Keratinocyte (primary cell): ENCODE measurements around the gene CHMP3. TPM values are rescaled to one million over a fixed set of nuclear protein-coding genes. Genes with fewer than 3 reads are reported as not detected.

Experiments
- DNase-seq: peaks from one replicate; pipeline ENCODE4 v3.0.0-alpha.2; 2011; ENCODE audit warnings: low read depth, missing footprints, low spot score
- FAIRE-seq: peaks from 2 replicates; lab custom pipeline; 2011; peaks lifted over from hg19 to GRCh38; lab: Jason Lieb, UNC
- H2AFZ ChIP-seq: 2 replicates; pipeline ENCODE4 v1.6.0; 2012; ENCODE audit warnings: low read length, control low read depth, inconsistent platforms; ENCODE audit not compliant: control insufficient read depth
- H3K27ac ChIP-seq: 2 replicates; pipeline ENCODE4 v1.5.1; 2011; ENCODE audit warnings: low read length; ENCODE audit not compliant: control insufficient read depth, insufficient read depth
- H3K27me3 ChIP-seq: 3 replicates; pipeline ENCODE4 v1.6.0; 2011; ENCODE audit warnings: low read length; ENCODE audit not compliant: control insufficient read depth, insufficient read depth; ENCODE audit errors: extremely low read depth
- H3K36me3 ChIP-seq, 2 experiments: 2 replicates in 1 of 2; 3 replicates in 1 of 2; pipeline ENCODE4 v1.5.1; 2011; ENCODE audit warnings: low read length in 2 of 2, mild to moderate bottlenecking in 1 of 2; ENCODE audit not compliant: control insufficient read depth in 2 of 2, insufficient read depth in 2 of 2; ENCODE audit errors: extremely low read depth in 1 of 2
- H3K4me1 ChIP-seq: 3 replicates; pipeline ENCODE4 v1.5.1; 2011; ENCODE audit warnings: low read length; ENCODE audit not compliant: control insufficient read depth, insufficient read depth; ENCODE audit errors: extremely low read depth
- H3K4me2 ChIP-seq: 3 replicates; pipeline ENCODE4 v1.6.0; 2011; ENCODE audit warnings: low read depth, low read length; ENCODE audit not compliant: control insufficient read depth, insufficient read depth; ENCODE audit errors: extremely low read depth
- H3K4me3 ChIP-seq, 3 experiments: fragments of 200-600 bp in 1 of 3; sonication (generic) in 1 of 3; 2 replicates in 2 of 3; 3 replicates in 1 of 3; pipeline ENCODE4 v1.5.1; 2011 to 2016; ENCODE audit warnings: low read length in 3 of 3, mild to moderate bottlenecking in 3 of 3, control low read depth in 2 of 3, inconsistent platforms in 1 of 3, low read depth in 1 of 3, mixed read lengths in 1 of 3, mixed run types in 1 of 3, moderate library complexity in 1 of 3; ENCODE audit not compliant: control insufficient read depth in 2 of 3, insufficient read depth in 2 of 3; ENCODE audit errors: extremely low read depth in 1 of 3
- H3K79me2 ChIP-seq: 2 replicates; pipeline ENCODE4 v1.6.0; 2012; ENCODE audit warnings: low read length; ENCODE audit not compliant: control insufficient read depth, insufficient read depth
- H3K9ac ChIP-seq: 3 replicates; pipeline ENCODE4 v1.6.0; 2011; ENCODE audit warnings: low read length; ENCODE audit not compliant: control insufficient read depth, insufficient read depth; ENCODE audit errors: extremely low read depth
- H3K9me1 ChIP-seq: 3 replicates; pipeline ENCODE4 v1.6.0; 2011; ENCODE audit warnings: low read length; ENCODE audit not compliant: control insufficient read depth, insufficient read depth; ENCODE audit errors: extremely low read depth
- H3K9me3 ChIP-seq: 2 replicates; pipeline ENCODE4 v1.5.1; 2012; ENCODE audit warnings: low read depth, low read length; ENCODE audit not compliant: control insufficient read depth
- H4K20me1 ChIP-seq: 3 replicates; pipeline ENCODE4 v1.6.0; 2011; ENCODE audit warnings: low read length; ENCODE audit not compliant: control insufficient read depth, insufficient read depth; ENCODE audit errors: extremely low read depth
- CTCF ChIP-seq, 3 experiments: IDR thresholded peaks in 1 of 3; conservative IDR thresholded peaks in 1 of 3; optimal IDR thresholded peaks in 1 of 3; 2 replicates in 2 of 3; 3 replicates in 1 of 3; pipeline versions ENCODE3 to v1.5.1; 2011; ENCODE audit warnings: low read length in 3 of 3, mild to moderate bottlenecking in 3 of 3, moderate library complexity in 2 of 3, control low read depth in 1 of 3, inconsistent platforms in 1 of 3; ENCODE audit not compliant: insufficient read depth in 2 of 3; ENCODE audit errors: extremely low read depth in 1 of 3
- EZH2 ChIP-seq: IDR thresholded peaks from one replicate; pipeline ENCODE4 v1.6.1; 2012; ENCODE audit warnings: inconsistent platforms, mild to moderate bottlenecking, low read length, moderate library complexity
- dilution Hi-C: fragments of 300-500 bp; cut with MboI; formaldehyde crosslinking; loops from one replicate; pipeline ENCODE4 v1.7.0; 2020; ENCODE audit warnings: low sequenced_read_pairs; ENCODE audit not compliant: extremely low pct_ligation_motif_present
- polyA plus RNA-seq, 5 experiments: library from polyadenylated mRNA; depleted of rRNA in 3 of 5; stranded (reverse) in 3 of 5; stranded (forward) in 1 of 5; unstranded in 1 of 5; fragments of >200 nt; gene quantifications; 1 replicate in 1 of 5; 2 replicates in 3 of 5; 3 replicates in 1 of 5; pipeline versions ENCODE4 v1.2.1 to v1.2.3, GENCODE V29; 2011 to 2012; ENCODE audit warnings: missing spikeins in 2 of 5, low read depth in 1 of 5, low replicate concordance in 1 of 5

Gene CHMP3
- polyA plus RNA-seq, 1 donor (not counting 4 experiments of a cell fraction or from before 2014, with no cell fraction given): 162 TPM

- dilution Hi-C loops: no loop called here
- H4K20me1 ChIP-seq: no peaks in the 10 kb centered on the region
- H3K4me1 ChIP-seq: no peaks in the 10 kb centered on the region
- no peaks in the 10 kb centered on the region for H3K36me3 ChIP-seq
- H3K9ac ChIP-seq: no peak overlapping the region
- no peaks in the 10 kb centered on the region for H3K9me3 ChIP-seq
- no peak overlapping the region for H3K4me2 ChIP-seq
- no peak overlapping the region for H3K27ac ChIP-seq
- H3K27me3 ChIP-seq: no peaks in the 10 kb centered on the region
- no peak overlapping the region for H2AFZ ChIP-seq
- no peaks in the 10 kb centered on the region for H3K79me2 ChIP-seq
- FAIRE-seq (no peak), DNase-seq (no peak)
- H3K9me1 ChIP-seq: no peaks in the 10 kb centered on the region
- no peak overlapping the region for H3K4me3 ChIP-seq
- TF ChIP-seq EZH2 (no peak), CTCF (optimal IDR thresholded peaks at IDR 0.05 in 1 of 3, IDR thresholded peaks at IDR 0.05 in 1 of 3, conservative IDR thresholded peaks at IDR 0.05 in 1 of 3; ENCODE audit: extremely low read depth in 1 of 3, insufficient read depth in 2 of 3, low read length in 3 of 3) (no peak)
Observed at GRCh38 chr2:86584151-86584913, 21.1 kb upstream of the CHMP3 start.

GRCh38 chr2:86580560-86580959 lies 17.3 kb upstream of the CHMP3 start:
- no peak for TF ChIP-seq EZH2
- no peak for TF ChIP-seq CTCF (optimal IDR thresholded peaks at IDR 0.05 in 1 of 3, IDR thresholded peaks at IDR 0.05 in 1 of 3, conservative IDR thresholded peaks at IDR 0.05 in 1 of 3; ENCODE audit: extremely low read depth in 1 of 3, insufficient read depth in 2 of 3, low read length in 3 of 3)
- Histone ChIP-seq H3K27me3 (no peaks in the 10 kb centered on the region), H3K9me3 (no peaks in the 10 kb centered on the region), H3K27ac (no peak overlapping the region), H2AFZ (no peak overlapping the region), H4K20me1 (no peaks in the 10 kb centered on the region), H3K9me1 (no peaks in the 10 kb centered on the region), H3K4me3 (no peak overlapping the region), H3K4me1 (no peaks in the 10 kb centered on the region), H3K4me2 (no peak overlapping the region), H3K36me3 (no peaks in the 10 kb centered on the region), H3K9ac (no peak overlapping the region), H3K79me2 (no peaks in the 10 kb centered on the region)
- dilution Hi-C loops: no loop called here
- DNase-seq (no peak), FAIRE-seq (no peak)
